K562 (cell line): ENCODE data around the gene TMEM126B. TPM values are rescaled to one million over a fixed set of nuclear protein-coding genes. Genes with fewer than 3 reads are reported as not detected.

Experiments used
- CCNT2 ChIP-seq: IDR thresholded peaks from 2 replicates; pipeline ENCODE4 v1.6.1; 2011; ENCODE audit warnings: borderline replicate concordance, low read depth, mild to moderate bottlenecking, moderate library complexity, mixed read lengths, low read length; ENCODE audit not compliant: insufficient read length; ENCODE audit errors: extremely low read depth
- CTCFL ChIP-seq: IDR thresholded peaks from 2 replicates; pipeline ENCODE4 v1.6.1; 2011; ENCODE audit warnings: borderline replicate concordance, low read depth, mild to moderate bottlenecking, moderate library complexity, low read length; ENCODE audit not compliant: insufficient read depth, poor library complexity, severe bottlenecking
- FOXP1 ChIP-seq: sonication (generic); formaldehyde crosslinking; IDR thresholded peaks from 2 replicates; pipeline ENCODE4 v1.8.0; 2022; ENCODE audit warnings: mild to moderate bottlenecking, missing genetic modification reagents
- KLF16 ChIP-seq: IDR thresholded peaks from 2 replicates; pipeline ENCODE4 v1.6.1; 2016; ENCODE audit warnings: antibody characterized with exemption
- NCOR1 ChIP-seq: fragments of 450-650 bp; IDR thresholded peaks from 2 replicates; pipeline ENCODE4 v1.6.1; 2016; ENCODE audit warnings: mild to moderate bottlenecking, moderate library complexity
- RB1 ChIP-seq: fragments of 450-650 bp; IDR thresholded peaks from 2 replicates; pipeline ENCODE4 v1.6.1; 2017; ENCODE audit warnings: low read depth, mild to moderate bottlenecking
- RNF2 ChIP-seq: sonication (generic); IDR thresholded peaks from 2 replicates; pipeline ENCODE4 v1.6.1; 2016
- RUNX1 ChIP-seq: sonication (generic); IDR thresholded peaks from 2 replicates; pipeline ENCODE4 v1.6.1; 2016; ENCODE audit warnings: antibody characterized with exemption, low read depth
- SRF ChIP-seq, 2 experiments: fragments of 250-450, 450-650 bp in 1 of 2; sonication (Bioruptor Pico) in 1 of 2; sonication (generic) in 1 of 2; formaldehyde crosslinking; IDR thresholded peaks; 2 replicates each; pipeline versions ENCODE4 v1.5.0 to v1.5.1; 2020 to 2022; ENCODE audit warnings: mild to moderate bottlenecking in 1 of 2, missing genetic modification reagents in 1 of 2
- TCF7 ChIP-seq: sonication (generic); IDR thresholded peaks from 2 replicates; pipeline ENCODE4 v1.6.1; 2016; ENCODE audit warnings: antibody characterized with exemption, borderline replicate concordance
- USF1 ChIP-seq: sonication (generic); formaldehyde crosslinking; IDR thresholded peaks from 2 replicates; pipeline ENCODE4 v1.9.0; 2022; ENCODE audit warnings: mild to moderate bottlenecking, missing genetic modification reagents
- ZBTB34 ChIP-seq: fragments of 250-450 bp; sonication (Bioruptor Pico); IDR thresholded peaks from 2 replicates; pipeline ENCODE4 v1.8.0; 2021; ENCODE audit warnings: mild to moderate bottlenecking, moderate library complexity
- ZNF551 ChIP-seq: fragments of 250-450 bp; sonication (Bioruptor Pico); IDR thresholded peaks from 2 replicates; pipeline ENCODE4 v1.5.0; 2021; ENCODE audit warnings: mild to moderate bottlenecking, moderate library complexity
- ZNF655 ChIP-seq: fragments of 250-450 bp; sonication (Bioruptor Pico); IDR thresholded peaks from 2 replicates; pipeline ENCODE4 v1.5.0; 2021
- polyA plus RNA-seq, 8 experiments: library from polyadenylated mRNA; depleted of rRNA in 4 of 8; stranded (reverse) in 5 of 8; unstranded in 3 of 8; fragments of >200 nt; fragmentation: Nextera tagmentation in 2 of 8; fragmentation: Illumina TruSeq in 1 of 8; extraction: Ambion mirVana in 2 of 8; extraction: Trizol in 1 of 8; gene quantifications; 2 replicates each; pipeline versions ENCODE4 v1.2.1 to v1.2.3, GENCODE V29; 2011 to 2014; ENCODE audit warnings: inconsistent platforms in 1 of 8, missing spikeins in 1 of 8
- total RNA-seq, 7 experiments: library from RNA; depleted of rRNA in 6 of 7; stranded (reverse); fragments of >200 nt in 6 of 7; fragmentation: Illumina TruSeq in 2 of 7; extraction: Trizol in 2 of 7; gene quantifications; 2 replicates each; pipeline versions ENCODE4 v1.2.1 to v1.2.3, GENCODE V29; 2011 to 2021; ENCODE audit warnings: low replicate concordance in 1 of 7
- TF ChIP-seq, protein P1 (sequence below): fragments of 200-800 bp; sonication (Bioruptor generic); IDR thresholded peaks from 2 replicates; pipeline ENCODE4 v1.6.1; 2016; ENCODE audit warnings: missing genetic modification characterization, missing compliant biosample characterization

The TMEM126B gene
- total and polyA plus RNA-seq, 9 of the 15 experiments (the other 6 are each of a cell fraction or from before 2014, with no cell fraction given), result 85.5 to 226 (median 164) TPM

DNA sequence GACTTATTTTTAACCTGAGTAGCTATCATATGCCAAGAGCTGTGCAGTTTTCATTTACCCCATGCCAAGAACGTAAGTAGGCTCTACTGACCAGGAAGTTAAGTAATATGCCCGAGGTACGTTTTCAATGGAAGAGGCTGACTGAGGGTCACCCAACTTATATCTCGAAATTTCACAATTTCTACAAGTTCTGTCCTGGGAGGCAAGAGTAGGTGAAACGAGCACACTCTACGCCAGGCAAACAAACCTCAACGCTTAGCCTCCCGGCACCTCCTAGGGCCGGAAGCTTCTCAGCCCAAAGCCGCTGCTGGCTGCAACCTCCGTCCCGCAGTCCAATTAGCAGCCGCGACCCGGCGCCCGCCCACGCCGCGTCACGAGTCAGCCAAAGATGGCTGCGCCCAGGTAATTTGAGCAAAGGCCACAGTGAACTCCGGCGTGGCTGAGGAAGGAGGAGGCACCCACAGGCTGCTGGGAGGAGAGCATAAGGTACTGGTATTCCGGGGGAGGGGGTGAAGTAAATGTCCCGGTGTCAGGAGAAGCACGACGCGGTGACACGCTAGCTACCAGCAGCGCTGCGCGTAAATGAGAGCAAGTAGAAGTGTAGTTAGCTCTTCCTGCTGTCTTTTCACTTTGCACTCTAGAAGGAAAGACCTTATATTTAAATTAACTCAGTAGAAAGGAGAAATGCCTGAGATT, 19.4 kb downstream of the TMEM126B start, which contains the start of gene TMEM126A (continued):
- TF ChIP-seq, protein P1, sequence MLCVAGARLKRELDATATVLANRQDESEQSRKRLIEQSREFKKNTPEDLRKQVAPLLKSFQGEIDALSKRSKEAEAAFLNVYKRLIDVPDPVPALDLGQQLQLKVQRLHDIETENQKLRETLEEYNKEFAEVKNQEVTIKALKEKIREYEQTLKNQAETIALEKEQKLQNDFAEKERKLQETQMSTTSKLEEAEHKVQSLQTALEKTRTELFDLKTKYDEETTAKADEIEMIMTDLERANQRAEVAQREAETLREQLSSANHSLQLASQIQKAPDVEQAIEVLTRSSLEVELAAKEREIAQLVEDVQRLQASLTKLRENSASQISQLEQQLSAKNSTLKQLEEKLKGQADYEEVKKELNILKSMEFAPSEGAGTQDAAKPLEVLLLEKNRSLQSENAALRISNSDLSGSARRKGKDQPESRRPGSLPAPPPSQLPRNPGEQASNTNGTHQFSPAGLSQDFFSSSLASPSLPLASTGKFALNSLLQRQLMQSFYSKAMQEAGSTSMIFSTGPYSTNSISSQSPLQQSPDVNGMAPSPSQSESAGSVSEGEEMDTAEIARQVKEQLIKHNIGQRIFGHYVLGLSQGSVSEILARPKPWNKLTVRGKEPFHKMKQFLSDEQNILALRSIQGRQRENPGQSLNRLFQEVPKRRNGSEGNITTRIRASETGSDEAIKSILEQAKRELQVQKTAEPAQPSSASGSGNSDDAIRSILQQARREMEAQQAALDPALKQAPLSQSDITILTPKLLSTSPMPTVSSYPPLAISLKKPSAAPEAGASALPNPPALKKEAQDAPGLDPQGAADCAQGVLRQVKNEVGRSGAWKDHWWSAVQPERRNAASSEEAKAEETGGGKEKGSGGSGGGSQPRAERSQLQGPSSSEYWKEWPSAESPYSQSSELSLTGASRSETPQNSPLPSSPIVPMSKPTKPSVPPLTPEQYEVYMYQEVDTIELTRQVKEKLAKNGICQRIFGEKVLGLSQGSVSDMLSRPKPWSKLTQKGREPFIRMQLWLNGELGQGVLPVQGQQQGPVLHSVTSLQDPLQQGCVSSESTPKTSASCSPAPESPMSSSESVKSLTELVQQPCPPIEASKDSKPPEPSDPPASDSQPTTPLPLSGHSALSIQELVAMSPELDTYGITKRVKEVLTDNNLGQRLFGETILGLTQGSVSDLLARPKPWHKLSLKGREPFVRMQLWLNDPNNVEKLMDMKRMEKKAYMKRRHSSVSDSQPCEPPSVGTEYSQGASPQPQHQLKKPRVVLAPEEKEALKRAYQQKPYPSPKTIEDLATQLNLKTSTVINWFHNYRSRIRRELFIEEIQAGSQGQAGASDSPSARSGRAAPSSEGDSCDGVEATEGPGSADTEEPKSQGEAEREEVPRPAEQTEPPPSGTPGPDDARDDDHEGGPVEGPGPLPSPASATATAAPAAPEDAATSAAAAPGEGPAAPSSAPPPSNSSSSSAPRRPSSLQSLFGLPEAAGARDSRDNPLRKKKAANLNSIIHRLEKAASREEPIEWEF, result no peak
- TF ChIP-seq KLF16 (no peak), ZNF655 (CRISPR knock-in tag) (0 out of 2 replicates have a peak, but pooled peaks have one; percentile 48), ZBTB34 (CRISPR knock-in tag) (no peak), USF1 (CRISPR knock-in tag) (peak; percentile 58; the same call in 1 of the 2 replicates), CTCFL (no peak), NCOR1 (0 out of 2 replicates have a peak, but pooled peaks have one; percentile 3), FOXP1 (CRISPR knock-in tag) (0 out of 2 replicates have a peak, but pooled peaks have one; percentile 19), RB1 (peak; percentile 17; the same call in 1 of the 2 replicates), RNF2 (peak; percentile 67; the same call in 1 of the 2 replicates), ZNF551 (CRISPR knock-in tag) (no peak), RUNX1 (no peak), SRF (CRISPR knock-in tag; IDR thresholded peaks at IDR 0.05) (peak in 1 of 2 experiments; percentile 83; a peak in 2 of 4 replicates), CCNT2 (peak; percentile 93), TCF7 (no peak)
